Type B pancreatic cell (in vitro differentiated cells): ENCODE measurements around the gene SPOCK3. TPM values are rescaled to one million over a fixed set of nuclear protein-coding genes. Genes with fewer than 3 reads are reported as not detected.
"Not testable (repeated sequence)": the region's sequence is repeated elsewhere in the genome, so short reads cannot be mapped to it uniquely, and the experiment has no call there.

Experiments used
- DNase-seq: peaks from one replicate; pipeline ENCODE4 v3.0.0; 2021; ENCODE audit warnings: mixed read lengths; ENCODE audit not compliant: unreplicated experiment; ENCODE audit errors: extremely low spot score
- H3K27ac Mint-ChIP-seq: 2 replicates; pipeline ENCODE4 v1.8.0; 2021; ENCODE audit warnings: mild to moderate bottlenecking, mixed read lengths
- H3K27me3 Mint-ChIP-seq: 2 replicates; pipeline ENCODE4 v1.8.0; 2021; ENCODE audit warnings: mixed read lengths
- H3K36me3 Mint-ChIP-seq: 2 replicates; pipeline ENCODE4 v1.8.0; 2021; ENCODE audit warnings: mixed read lengths
- H3K4me1 Mint-ChIP-seq: one replicate; pipeline ENCODE4 v1.8.0; 2021; ENCODE audit warnings: mixed read lengths; ENCODE audit not compliant: unreplicated experiment
- H3K4me3 Mint-ChIP-seq: 2 replicates; pipeline ENCODE4 v1.8.0; 2021; ENCODE audit warnings: mild to moderate bottlenecking, mixed read lengths
- H3K9me3 Mint-ChIP-seq: 2 replicates; pipeline ENCODE4 v1.8.0; 2021; ENCODE audit warnings: mixed read lengths
- total RNA-seq: library from RNA; stranded (reverse); gene quantifications from 2 replicates; pipeline ENCODE4 v1.2.1, GENCODE V29; 2021; ENCODE audit warnings: low replicate concordance
- TF ChIP-seq, protein P1 (sequence below): fragments of 200-600 bp; sonication (generic); conservative IDR thresholded peaks from 2 replicates; pipeline ENCODE4 v1.5.0; 2021; ENCODE audit warnings: antibody characterized with exemption, mild to moderate bottlenecking

SPOCK3 gene
- total RNA-seq, 1 donor from 2014 or later: 7.1 TPM

GRCh38 chr4:166987026-166987425, 247.3 kb downstream of the SPOCK3 start:
- Mint-ChIP-seq H3K9me3 (no peaks in the 10 kb centered on the region), H3K27ac (no peak overlapping the region), H3K27me3 (no peaks in the 10 kb centered on the region), H3K36me3 (no peaks in the 10 kb centered on the region), H3K4me3 (no peak overlapping the region), H3K4me1 (no peaks in the 10 kb centered on the region)
- DNase-seq: no peak
- TF ChIP-seq, protein P1, sequence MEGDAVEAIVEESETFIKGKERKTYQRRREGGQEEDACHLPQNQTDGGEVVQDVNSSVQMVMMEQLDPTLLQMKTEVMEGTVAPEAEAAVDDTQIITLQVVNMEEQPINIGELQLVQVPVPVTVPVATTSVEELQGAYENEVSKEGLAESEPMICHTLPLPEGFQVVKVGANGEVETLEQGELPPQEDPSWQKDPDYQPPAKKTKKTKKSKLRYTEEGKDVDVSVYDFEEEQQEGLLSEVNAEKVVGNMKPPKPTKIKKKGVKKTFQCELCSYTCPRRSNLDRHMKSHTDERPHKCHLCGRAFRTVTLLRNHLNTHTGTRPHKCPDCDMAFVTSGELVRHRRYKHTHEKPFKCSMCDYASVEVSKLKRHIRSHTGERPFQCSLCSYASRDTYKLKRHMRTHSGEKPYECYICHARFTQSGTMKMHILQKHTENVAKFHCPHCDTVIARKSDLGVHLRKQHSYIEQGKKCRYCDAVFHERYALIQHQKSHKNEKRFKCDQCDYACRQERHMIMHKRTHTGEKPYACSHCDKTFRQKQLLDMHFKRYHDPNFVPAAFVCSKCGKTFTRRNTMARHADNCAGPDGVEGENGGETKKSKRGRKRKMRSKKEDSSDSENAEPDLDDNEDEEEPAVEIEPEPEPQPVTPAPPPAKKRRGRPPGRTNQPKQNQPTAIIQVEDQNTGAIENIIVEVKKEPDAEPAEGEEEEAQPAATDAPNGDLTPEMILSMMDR: no peak

GRCh38 chr4:166981847-166982246, 252.4 kb downstream of the SPOCK3 start:
- no peak for DNase-seq
- no peak overlapping the region for H3K27ac Mint-ChIP-seq
- no peaks in the 10 kb centered on the region for H3K36me3 Mint-ChIP-seq
- H3K27me3 Mint-ChIP-seq: no peaks in the 10 kb centered on the region
- TF ChIP-seq, protein P1: peak; percentile 22
- no peaks in the 10 kb centered on the region for H3K9me3 Mint-ChIP-seq
- no peaks in the 10 kb centered on the region for H3K4me1 Mint-ChIP-seq
- H3K4me3 Mint-ChIP-seq: no peak overlapping the region

DNA sequence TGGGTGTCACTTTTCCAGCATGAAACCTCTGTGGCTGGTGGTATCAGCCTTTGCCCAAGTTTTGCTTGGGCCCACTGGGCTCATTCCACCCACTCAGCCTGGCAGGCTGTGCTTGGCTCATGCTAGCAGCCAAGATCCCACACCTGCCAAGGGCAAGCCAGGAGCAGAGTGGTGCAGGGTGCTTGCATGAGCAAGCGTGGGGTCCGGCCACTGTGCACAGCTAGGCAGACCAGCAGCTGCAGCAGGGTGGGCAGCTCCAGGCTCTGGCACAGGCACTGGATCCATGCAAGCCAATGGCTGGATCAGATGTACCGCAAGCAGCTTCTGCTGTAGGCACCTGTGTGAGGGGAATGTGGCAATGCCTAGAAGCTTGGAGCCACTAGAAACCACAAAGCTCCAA, 253.9 kb downstream of the SPOCK3 start:
- TF ChIP-seq, protein P1: no peak
- no peaks in the 10 kb centered on the region for H3K27me3 Mint-ChIP-seq
- H3K4me1 Mint-ChIP-seq: no peaks in the 10 kb centered on the region
- no peak overlapping the region for H3K4me3 Mint-ChIP-seq
- H3K36me3 Mint-ChIP-seq: no peaks in the 10 kb centered on the region
- no peaks in the 10 kb centered on the region for H3K9me3 Mint-ChIP-seq
- no peak overlapping the region for H3K27ac Mint-ChIP-seq
- DNase-seq: no peak

GRCh38 chr4:166977596-166977995, 256.7 kb downstream of the SPOCK3 start:
- H3K4me3 Mint-ChIP-seq: no peak overlapping the region

GRCh38 chr4:166972071-166972470, 262.2 kb downstream of the SPOCK3 start:
- Mint-ChIP-seq H3K4me1 (peaks cover 7% of the 10 kb centered on the region), H3K4me3 (no peak overlapping the region), H3K36me3 (no peaks in the 10 kb centered on the region), H3K27ac (no peak overlapping the region), H3K27me3 (no peaks in the 10 kb centered on the region), H3K9me3 (peaks cover 10% of the 10 kb centered on the region)
- DNase-seq: no peak
- TF ChIP-seq, protein P1: no peak

More at GRCh38 chr4:166977596-166977995, 256.7 kb downstream of the SPOCK3 start:
- Mint-ChIP-seq H3K27me3 (no peaks in the 10 kb centered on the region), H3K4me1 (no peaks in the 10 kb centered on the region), H3K27ac (no peak overlapping the region), H3K36me3 (no peaks in the 10 kb centered on the region), H3K9me3 (no peaks in the 10 kb centered on the region)
- no peak for DNase-seq
- TF ChIP-seq, protein P1: no peak

GRCh38 chr4:166968219-166968618, 266.1 kb downstream of the SPOCK3 start:
- DNase-seq, H3K4me1 Mint-ChIP-seq, H3K27ac Mint-ChIP-seq, H3K27me3 Mint-ChIP-seq, H3K4me3 Mint-ChIP-seq, H3K36me3 Mint-ChIP-seq: not testable (repeated sequence)
- H3K9me3 Mint-ChIP-seq: peaks cover 12% of the 10 kb centered on the region
